ENCODE measurements around the gene KAZALD1.

DNA sequence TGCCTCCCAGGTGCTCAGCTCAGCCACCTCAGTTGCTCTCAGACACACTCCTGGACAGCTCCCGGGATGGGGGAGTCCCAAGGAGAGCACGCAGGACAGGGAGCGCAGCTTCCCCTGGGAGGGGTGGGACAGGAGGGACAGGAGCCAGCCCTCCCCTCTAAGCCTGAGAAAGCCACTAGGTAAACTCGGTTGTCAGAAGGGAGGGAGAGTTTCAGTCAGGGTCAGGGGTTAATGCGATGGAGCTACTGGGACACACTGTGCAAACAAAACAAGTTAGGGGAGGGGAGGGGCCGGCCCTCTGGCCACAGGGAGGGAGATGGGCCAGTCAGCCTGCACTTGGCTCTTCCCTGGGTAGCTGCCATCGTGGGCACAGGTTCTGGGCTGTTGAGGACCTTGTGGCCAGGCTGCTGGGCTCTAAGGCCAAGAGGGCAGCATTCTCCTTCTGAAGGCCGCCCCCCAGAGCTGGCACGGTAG, 31.1 kb downstream of the KAZALD1 start:
- TF ChIP-seq, protein P1, sequence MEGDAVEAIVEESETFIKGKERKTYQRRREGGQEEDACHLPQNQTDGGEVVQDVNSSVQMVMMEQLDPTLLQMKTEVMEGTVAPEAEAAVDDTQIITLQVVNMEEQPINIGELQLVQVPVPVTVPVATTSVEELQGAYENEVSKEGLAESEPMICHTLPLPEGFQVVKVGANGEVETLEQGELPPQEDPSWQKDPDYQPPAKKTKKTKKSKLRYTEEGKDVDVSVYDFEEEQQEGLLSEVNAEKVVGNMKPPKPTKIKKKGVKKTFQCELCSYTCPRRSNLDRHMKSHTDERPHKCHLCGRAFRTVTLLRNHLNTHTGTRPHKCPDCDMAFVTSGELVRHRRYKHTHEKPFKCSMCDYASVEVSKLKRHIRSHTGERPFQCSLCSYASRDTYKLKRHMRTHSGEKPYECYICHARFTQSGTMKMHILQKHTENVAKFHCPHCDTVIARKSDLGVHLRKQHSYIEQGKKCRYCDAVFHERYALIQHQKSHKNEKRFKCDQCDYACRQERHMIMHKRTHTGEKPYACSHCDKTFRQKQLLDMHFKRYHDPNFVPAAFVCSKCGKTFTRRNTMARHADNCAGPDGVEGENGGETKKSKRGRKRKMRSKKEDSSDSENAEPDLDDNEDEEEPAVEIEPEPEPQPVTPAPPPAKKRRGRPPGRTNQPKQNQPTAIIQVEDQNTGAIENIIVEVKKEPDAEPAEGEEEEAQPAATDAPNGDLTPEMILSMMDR (IDR thresholded peaks at IDR 0.05): no peak
- TF ChIP-seq POLR2AphosphoS5 (IDR thresholded peaks at IDR 0.05) (no peak), POLR2A (IDR thresholded peaks at IDR 0.05) (no peak)
